K562 (cell line): Measurements from ENCODE around the gene ANKRD16. TPM values are rescaled to one million over a fixed set of nuclear protein-coding genes. Genes with fewer than 3 reads are reported as not detected.

Experiments
- DDX20 ChIP-seq: fragments of 450-650 bp; IDR thresholded peaks from 2 replicates; pipeline ENCODE4 v1.6.1; 2016; ENCODE audit warnings: missing genetic modification characterization, low read depth, mild to moderate bottlenecking, missing compliant biosample characterization, moderate library complexity
- GATA2 ChIP-seq: sonication (generic); formaldehyde crosslinking; IDR thresholded peaks from 2 replicates; pipeline ENCODE4 v1.4.0; 2020; ENCODE audit warnings: mild to moderate bottlenecking, missing genetic modification reagents
- HDAC1 ChIP-seq, 2 experiments: fragments of 450-650 bp; IDR thresholded peaks; 2 replicates each; pipeline ENCODE4 v1.6.1; 2016 to 2017; ENCODE audit warnings: inconsistent platforms in 1 of 2, mild to moderate bottlenecking in 1 of 2, moderate library complexity in 1 of 2
- HDAC2 ChIP-seq: fragments of 450-650 bp; IDR thresholded peaks from 2 replicates; pipeline ENCODE4 v1.6.1; 2016; ENCODE audit warnings: mild to moderate bottlenecking
- HSF4 ChIP-seq: fragments of 250-450 bp; sonication (Bioruptor Pico); IDR thresholded peaks from 2 replicates; pipeline ENCODE4 v2.1.2; 2022; ENCODE audit warnings: mild to moderate bottlenecking, moderate library complexity, borderline replicate concordance
- NR2C1 ChIP-seq, 2 experiments: fragments of 450-650 bp; IDR thresholded peaks; 2 replicates each; pipeline ENCODE4 v1.6.1; 2017; ENCODE audit warnings: mild to moderate bottlenecking in 2 of 2, antibody characterized with exemption in 1 of 2, inconsistent platforms in 1 of 2, missing compliant biosample characterization in 1 of 2, missing genetic modification characterization in 1 of 2
- PHB2 ChIP-seq: fragments of 450-650 bp; IDR thresholded peaks from 2 replicates; pipeline ENCODE4 v1.6.1; 2017; ENCODE audit warnings: low read depth
- POLR2A ChIP-seq: fragments of 450-650 bp; conservative IDR thresholded peaks from 2 replicates; pipeline ENCODE4 v1.6.1; 2016
- RFX5 ChIP-seq: IDR thresholded peaks from 2 replicates; pipeline ENCODE4 v1.6.1; 2011; ENCODE audit warnings: low read depth, mild to moderate bottlenecking, improper control_type of control experiment, low read length
- ZNF174 ChIP-seq: fragments of 250-450 bp; sonication (Bioruptor Pico); IDR thresholded peaks from 2 replicates; pipeline ENCODE4 v1.4.0; 2020; ENCODE audit warnings: mild to moderate bottlenecking
- ZNF23 ChIP-seq: fragments of 250-450 bp; sonication (Bioruptor Pico); IDR thresholded peaks from 2 replicates; pipeline ENCODE4 v1.4.0; 2020; ENCODE audit warnings: mild to moderate bottlenecking
- ZNF57 ChIP-seq: fragments of 450-650 bp; formaldehyde crosslinking; IDR thresholded peaks from 2 replicates; pipeline ENCODE4 v1.4.0; 2020; ENCODE audit warnings: mild to moderate bottlenecking, moderate library complexity
- polyA plus RNA-seq, 8 experiments: library from polyadenylated mRNA; depleted of rRNA in 4 of 8; stranded (reverse) in 5 of 8; unstranded in 3 of 8; fragments of >200 nt; fragmentation: Nextera tagmentation in 2 of 8; fragmentation: Illumina TruSeq in 1 of 8; extraction: Ambion mirVana in 2 of 8; extraction: Trizol in 1 of 8; gene quantifications; 2 replicates each; pipeline versions ENCODE4 v1.2.1 to v1.2.3, GENCODE V29; 2011 to 2014; ENCODE audit warnings: inconsistent platforms in 1 of 8, missing spikeins in 1 of 8
- total RNA-seq, 7 experiments: library from RNA; depleted of rRNA in 6 of 7; stranded (reverse); fragments of >200 nt in 6 of 7; fragmentation: Illumina TruSeq in 2 of 7; extraction: Trizol in 2 of 7; gene quantifications; 2 replicates each; pipeline versions ENCODE4 v1.2.1 to v1.2.3, GENCODE V29; 2011 to 2021; ENCODE audit warnings: low replicate concordance in 1 of 7
- TF ChIP-seq, protein P1 (sequence below): fragments of 200-600 bp; sonication (generic); IDR thresholded peaks from one replicate; pipeline ENCODE4 v1.6.1; 2012; ENCODE audit warnings: mild to moderate bottlenecking, low read depth, low read length, inconsistent platforms
- TF ChIP-seq, protein P2 (sequence below), 2 experiments: fragments of 450-650 bp; conservative IDR thresholded peaks; 2 replicates each; pipeline ENCODE4 v1.6.1; 2017; ENCODE audit warnings: mild to moderate bottlenecking in 2 of 2, moderate library complexity in 2 of 2

Gene ANKRD16
- total and polyA plus RNA-seq, 9 of the 15 experiments (the other 6 are each of a cell fraction or from before 2014, with no cell fraction given): 1.5 to 16.0 (median 9.5) TPM

DNA sequence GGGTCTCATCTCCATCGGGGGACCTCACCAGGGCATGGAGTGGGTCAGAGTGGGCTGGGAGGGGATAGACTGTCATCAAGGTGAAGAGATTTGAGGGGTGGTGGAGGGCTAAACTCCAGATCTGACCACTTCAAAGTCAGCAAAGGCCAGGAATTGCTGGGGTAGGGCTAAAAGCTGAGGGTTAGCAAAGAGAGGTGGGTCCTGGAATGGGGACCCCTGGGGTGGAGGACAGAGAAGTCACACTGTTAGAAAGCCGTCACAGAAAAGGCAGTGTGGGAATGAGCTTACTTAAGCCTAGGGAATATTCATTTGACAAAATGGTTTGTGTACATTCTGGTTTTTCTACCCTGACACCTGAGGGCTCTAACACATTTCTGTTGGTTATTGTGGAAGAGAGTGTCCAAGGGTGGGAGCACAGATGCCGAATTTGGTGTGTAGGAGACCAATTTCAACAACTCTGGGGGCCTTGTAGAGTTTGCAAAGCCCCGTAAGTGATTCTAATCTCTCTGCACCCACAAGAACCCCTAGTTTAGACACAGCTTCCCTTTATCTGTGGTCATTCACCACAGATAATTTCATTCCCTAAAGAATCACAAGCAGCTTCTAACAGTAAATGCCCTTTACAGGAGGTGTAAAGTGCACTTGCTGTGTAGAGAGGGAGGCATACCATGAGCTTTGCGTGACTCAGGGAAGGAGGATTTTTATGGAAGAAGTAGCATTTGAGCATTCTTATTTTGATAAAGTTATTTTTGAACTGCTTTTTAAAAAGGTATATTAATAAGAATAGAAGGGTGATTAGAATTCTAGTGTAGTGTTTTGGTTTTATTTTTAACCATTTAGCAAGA is 6.7 kb upstream of the ANKRD16 start (continued):
- TF ChIP-seq, protein P1, sequence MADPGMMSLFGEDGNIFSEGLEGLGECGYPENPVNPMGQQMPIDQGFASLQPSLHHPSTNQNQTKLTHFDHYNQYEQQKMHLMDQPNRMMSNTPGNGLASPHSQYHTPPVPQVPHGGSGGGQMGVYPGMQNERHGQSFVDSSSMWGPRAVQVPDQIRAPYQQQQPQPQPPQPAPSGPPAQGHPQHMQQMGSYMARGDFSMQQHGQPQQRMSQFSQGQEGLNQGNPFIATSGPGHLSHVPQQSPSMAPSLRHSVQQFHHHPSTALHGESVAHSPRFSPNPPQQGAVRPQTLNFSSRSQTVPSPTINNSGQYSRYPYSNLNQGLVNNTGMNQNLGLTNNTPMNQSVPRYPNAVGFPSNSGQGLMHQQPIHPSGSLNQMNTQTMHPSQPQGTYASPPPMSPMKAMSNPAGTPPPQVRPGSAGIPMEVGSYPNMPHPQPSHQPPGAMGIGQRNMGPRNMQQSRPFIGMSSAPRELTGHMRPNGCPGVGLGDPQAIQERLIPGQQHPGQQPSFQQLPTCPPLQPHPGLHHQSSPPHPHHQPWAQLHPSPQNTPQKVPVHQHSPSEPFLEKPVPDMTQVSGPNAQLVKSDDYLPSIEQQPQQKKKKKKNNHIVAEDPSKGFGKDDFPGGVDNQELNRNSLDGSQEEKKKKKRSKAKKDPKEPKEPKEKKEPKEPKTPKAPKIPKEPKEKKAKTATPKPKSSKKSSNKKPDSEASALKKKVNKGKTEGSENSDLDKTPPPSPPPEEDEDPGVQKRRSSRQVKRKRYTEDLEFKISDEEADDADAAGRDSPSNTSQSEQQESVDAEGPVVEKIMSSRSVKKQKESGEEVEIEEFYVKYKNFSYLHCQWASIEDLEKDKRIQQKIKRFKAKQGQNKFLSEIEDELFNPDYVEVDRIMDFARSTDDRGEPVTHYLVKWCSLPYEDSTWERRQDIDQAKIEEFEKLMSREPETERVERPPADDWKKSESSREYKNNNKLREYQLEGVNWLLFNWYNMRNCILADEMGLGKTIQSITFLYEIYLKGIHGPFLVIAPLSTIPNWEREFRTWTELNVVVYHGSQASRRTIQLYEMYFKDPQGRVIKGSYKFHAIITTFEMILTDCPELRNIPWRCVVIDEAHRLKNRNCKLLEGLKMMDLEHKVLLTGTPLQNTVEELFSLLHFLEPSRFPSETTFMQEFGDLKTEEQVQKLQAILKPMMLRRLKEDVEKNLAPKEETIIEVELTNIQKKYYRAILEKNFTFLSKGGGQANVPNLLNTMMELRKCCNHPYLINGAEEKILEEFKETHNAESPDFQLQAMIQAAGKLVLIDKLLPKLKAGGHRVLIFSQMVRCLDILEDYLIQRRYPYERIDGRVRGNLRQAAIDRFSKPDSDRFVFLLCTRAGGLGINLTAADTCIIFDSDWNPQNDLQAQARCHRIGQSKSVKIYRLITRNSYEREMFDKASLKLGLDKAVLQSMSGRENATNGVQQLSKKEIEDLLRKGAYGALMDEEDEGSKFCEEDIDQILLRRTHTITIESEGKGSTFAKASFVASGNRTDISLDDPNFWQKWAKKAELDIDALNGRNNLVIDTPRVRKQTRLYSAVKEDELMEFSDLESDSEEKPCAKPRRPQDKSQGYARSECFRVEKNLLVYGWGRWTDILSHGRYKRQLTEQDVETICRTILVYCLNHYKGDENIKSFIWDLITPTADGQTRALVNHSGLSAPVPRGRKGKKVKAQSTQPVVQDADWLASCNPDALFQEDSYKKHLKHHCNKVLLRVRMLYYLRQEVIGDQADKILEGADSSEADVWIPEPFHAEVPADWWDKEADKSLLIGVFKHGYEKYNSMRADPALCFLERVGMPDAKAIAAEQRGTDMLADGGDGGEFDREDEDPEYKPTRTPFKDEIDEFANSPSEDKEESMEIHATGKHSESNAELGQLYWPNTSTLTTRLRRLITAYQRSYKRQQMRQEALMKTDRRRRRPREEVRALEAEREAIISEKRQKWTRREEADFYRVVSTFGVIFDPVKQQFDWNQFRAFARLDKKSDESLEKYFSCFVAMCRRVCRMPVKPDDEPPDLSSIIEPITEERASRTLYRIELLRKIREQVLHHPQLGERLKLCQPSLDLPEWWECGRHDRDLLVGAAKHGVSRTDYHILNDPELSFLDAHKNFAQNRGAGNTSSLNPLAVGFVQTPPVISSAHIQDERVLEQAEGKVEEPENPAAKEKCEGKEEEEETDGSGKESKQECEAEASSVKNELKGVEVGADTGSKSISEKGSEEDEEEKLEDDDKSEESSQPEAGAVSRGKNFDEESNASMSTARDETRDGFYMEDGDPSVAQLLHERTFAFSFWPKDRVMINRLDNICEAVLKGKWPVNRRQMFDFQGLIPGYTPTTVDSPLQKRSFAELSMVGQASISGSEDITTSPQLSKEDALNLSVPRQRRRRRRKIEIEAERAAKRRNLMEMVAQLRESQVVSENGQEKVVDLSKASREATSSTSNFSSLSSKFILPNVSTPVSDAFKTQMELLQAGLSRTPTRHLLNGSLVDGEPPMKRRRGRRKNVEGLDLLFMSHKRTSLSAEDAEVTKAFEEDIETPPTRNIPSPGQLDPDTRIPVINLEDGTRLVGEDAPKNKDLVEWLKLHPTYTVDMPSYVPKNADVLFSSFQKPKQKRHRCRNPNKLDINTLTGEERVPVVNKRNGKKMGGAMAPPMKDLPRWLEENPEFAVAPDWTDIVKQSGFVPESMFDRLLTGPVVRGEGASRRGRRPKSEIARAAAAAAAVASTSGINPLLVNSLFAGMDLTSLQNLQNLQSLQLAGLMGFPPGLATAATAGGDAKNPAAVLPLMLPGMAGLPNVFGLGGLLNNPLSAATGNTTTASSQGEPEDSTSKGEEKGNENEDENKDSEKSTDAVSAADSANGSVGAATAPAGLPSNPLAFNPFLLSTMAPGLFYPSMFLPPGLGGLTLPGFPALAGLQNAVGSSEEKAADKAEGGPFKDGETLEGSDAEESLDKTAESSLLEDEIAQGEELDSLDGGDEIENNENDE: no peak
- no peak for TF ChIP-seq ZNF174 (CRISPR knock-in tag)
- TF ChIP-seq GATA2 (CRISPR knock-in tag): no peak
- TF ChIP-seq ZNF57 (CRISPR knock-in tag): no peak
- TF ChIP-seq HSF4 (CRISPR knock-in tag): no peak
- no peak for TF ChIP-seq DDX20 (tag)
- TF ChIP-seq ZNF23 (CRISPR knock-in tag): no peak
- TF ChIP-seq, protein P2, sequence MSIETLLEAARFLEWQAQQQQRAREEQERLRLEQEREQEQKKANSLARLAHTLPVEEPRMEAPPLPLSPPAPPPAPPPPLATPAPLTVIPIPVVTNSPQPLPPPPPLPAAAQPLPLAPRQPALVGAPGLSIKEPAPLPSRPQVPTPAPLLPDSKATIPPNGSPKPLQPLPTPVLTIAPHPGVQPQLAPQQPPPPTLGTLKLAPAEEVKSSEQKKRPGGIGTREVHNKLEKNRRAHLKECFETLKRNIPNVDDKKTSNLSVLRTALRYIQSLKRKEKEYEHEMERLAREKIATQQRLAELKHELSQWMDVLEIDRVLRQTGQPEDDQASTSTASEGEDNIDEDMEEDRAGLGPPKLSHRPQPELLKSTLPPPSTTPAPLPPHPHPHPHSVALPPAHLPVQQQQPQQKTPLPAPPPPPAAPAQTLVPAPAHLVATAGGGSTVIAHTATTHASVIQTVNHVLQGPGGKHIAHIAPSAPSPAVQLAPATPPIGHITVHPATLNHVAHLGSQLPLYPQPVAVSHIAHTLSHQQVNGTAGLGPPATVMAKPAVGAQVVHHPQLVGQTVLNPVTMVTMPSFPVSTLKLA (conservative IDR thresholded peaks at IDR 0.05): no peak
- peak; percentile 48; the same call in 1 of the 2 replicates for TF ChIP-seq POLR2A
- TF ChIP-seq PHB2: no peak
- no peak for TF ChIP-seq RFX5
- TF ChIP-seq NR2C1 (IDR thresholded peaks at IDR 0.05): no peak
- TF ChIP-seq NR2C1 (tag; IDR thresholded peaks at IDR 0.05): no peak
- no peak for TF ChIP-seq HDAC1 (IDR thresholded peaks at IDR 0.05)
- TF ChIP-seq HDAC2: no peak; the same call in 1 of the 2 replicates
